PC-9 (cell line): ENCODE measurements around the gene C16orf95. TPM values are rescaled to one million over a fixed set of nuclear protein-coding genes. Genes with fewer than 3 reads are reported as not detected.

Experiments
- BruUV-seq: library from RNA; stranded (reverse); fragments of 400-500 nt; replicated peaks from 2 replicates; lab custom pipeline; 2021; lab: Mats Ljungman, UMichigan
- CTCF ChIA-PET: fragments of 300-600 bp; sonication (Branson Sonifier 250); formaldehyde crosslinking; loops from one replicate; lab custom pipeline; 2022; ENCODE audit warnings: antibody characterized with exemption; lab: Charles Lee
- POLR2A ChIA-PET: fragments of 300-600 bp; sonication (Branson Sonifier 250); formaldehyde crosslinking; loops from one replicate; lab custom pipeline; 2022; ENCODE audit warnings: antibody characterized with exemption; ENCODE audit not compliant: unreplicated experiment; lab: Charles Lee
- DNase-seq, 2 experiments: peaks; one replicate each; pipeline versions ENCODE4 v3.0.0 to v3.0.0-alpha.2; 2015 to 2022; ENCODE audit warnings: mixed read lengths in 1 of 2
- H2AFZ ChIP-seq: fragments of 200-600 bp; sonication (generic); 2 replicates; pipeline ENCODE4 v1.8.1; 2017; ENCODE audit warnings: antibody characterized with exemption
- H3F3A ChIP-seq: fragments of 200-600 bp; sonication (generic); 2 replicates; pipeline ENCODE4 v1.8.1; 2017; ENCODE audit warnings: antibody characterized with exemption, mild to moderate bottlenecking, low read depth; ENCODE audit not compliant: insufficient read depth
- H3K27ac ChIP-seq: fragments of 200-600 bp; sonication (generic); 2 replicates; pipeline ENCODE4 v1.6.1; 2016; ENCODE audit warnings: mixed run types
- H3K27me3 ChIP-seq: fragments of 200-600 bp; sonication (generic); 2 replicates; pipeline ENCODE4 v1.6.1; 2016; ENCODE audit warnings: low read depth, mixed run types; ENCODE audit not compliant: insufficient read depth
- H3K36me3 ChIP-seq: fragments of 200-600 bp; sonication (generic); 2 replicates; pipeline ENCODE4 v1.6.1; 2016; ENCODE audit warnings: low read depth, mixed run types
- H3K4me1 ChIP-seq: fragments of 200-600 bp; sonication (generic); replicated peaks from 2 replicates; pipeline ENCODE4 v1.6.1; 2016; ENCODE audit warnings: mixed run types; ENCODE audit not compliant: insufficient read depth
- H3K4me2 ChIP-seq: fragments of 200-600 bp; sonication (generic); 2 replicates; pipeline ENCODE4 v1.6.1; 2017; ENCODE audit warnings: mixed run types
- H3K4me3 ChIP-seq: fragments of 200-600 bp; sonication (generic); 2 replicates; pipeline ENCODE4 v1.6.1; 2016; ENCODE audit warnings: mixed run types
- H3K79me2 ChIP-seq: fragments of 200-600 bp; sonication (generic); 2 replicates; pipeline ENCODE4 v1.6.1; 2017; ENCODE audit warnings: low read depth, mixed run types
- H3K9me2 ChIP-seq: fragments of 200-600 bp; sonication (generic); 2 replicates; pipeline ENCODE4 v1.8.1; 2017; ENCODE audit warnings: mild to moderate bottlenecking; ENCODE audit not compliant: insufficient read depth
- H3K9me3 ChIP-seq: fragments of 200-600 bp; sonication (generic); 2 replicates; pipeline ENCODE4 v1.8.1; 2016; ENCODE audit warnings: low read depth; ENCODE audit not compliant: insufficient read depth
- H4K20me1 ChIP-seq: fragments of 200-600 bp; sonication (generic); 2 replicates; pipeline ENCODE4 v1.8.1; 2017; ENCODE audit not compliant: insufficient read depth
- CTCF ChIP-seq: fragments of 200-600 bp; sonication (generic); conservative IDR thresholded peaks from 2 replicates; pipeline ENCODE4 v1.6.1; 2017; ENCODE audit warnings: mixed run types, antibody characterized with exemption, mild to moderate bottlenecking, moderate library complexity
- EZH2 ChIP-seq: fragments of 200-600 bp; sonication (generic); IDR thresholded peaks from 2 replicates; pipeline ENCODE4 v1.8.0; 2017; ENCODE audit warnings: antibody characterized with exemption, low read depth
- intact Hi-C: fragments of 100-400 bp; cut with micrococcal nuclease; formaldehyde crosslinking; loops from one replicate; pipeline ENCODE4 v1.10.0; 2022; ENCODE audit not compliant: unreplicated experiment
- total RNA-seq: library from RNA; stranded (reverse); gene quantifications from 2 replicates; pipeline ENCODE4 v1.2.3, GENCODE V29; 2021

C16orf95 gene
- total RNA-seq, 1 experiment from 2014 or later, result 7.5 TPM

GRCh38 chr16:87347932-87348615, 30.9 kb upstream of the C16orf95 start:
- Histone ChIP-seq H3K27me3 (no peaks in the 10 kb centered on the region), H3K36me3 (no peaks in the 10 kb centered on the region), H4K20me1 (no peaks in the 10 kb centered on the region; the same call in none of the 2 replicates), H3K4me3 (no peak overlapping the region), H3K4me2 (no peak overlapping the region), H3K9me3 (no peaks in the 10 kb centered on the region), H3K4me1 (no peaks in the 10 kb centered on the region), H3K79me2 (no peaks in the 10 kb centered on the region), H3K27ac (no peak overlapping the region), H3K9me2 (no peaks in the 10 kb centered on the region), H2AFZ (no peak overlapping the region), H3F3A (no peaks in the 10 kb centered on the region)
- BruUV-seq, result no TSS peak
- DNase-seq, result no peak
- intact Hi-C loops, result no loop called here
- POLR2A ChIA-PET, result no interaction called here
- no peak for TF ChIP-seq CTCF
- no peak for TF ChIP-seq EZH2
- CTCF ChIA-PET, result no interaction called here

DNA sequence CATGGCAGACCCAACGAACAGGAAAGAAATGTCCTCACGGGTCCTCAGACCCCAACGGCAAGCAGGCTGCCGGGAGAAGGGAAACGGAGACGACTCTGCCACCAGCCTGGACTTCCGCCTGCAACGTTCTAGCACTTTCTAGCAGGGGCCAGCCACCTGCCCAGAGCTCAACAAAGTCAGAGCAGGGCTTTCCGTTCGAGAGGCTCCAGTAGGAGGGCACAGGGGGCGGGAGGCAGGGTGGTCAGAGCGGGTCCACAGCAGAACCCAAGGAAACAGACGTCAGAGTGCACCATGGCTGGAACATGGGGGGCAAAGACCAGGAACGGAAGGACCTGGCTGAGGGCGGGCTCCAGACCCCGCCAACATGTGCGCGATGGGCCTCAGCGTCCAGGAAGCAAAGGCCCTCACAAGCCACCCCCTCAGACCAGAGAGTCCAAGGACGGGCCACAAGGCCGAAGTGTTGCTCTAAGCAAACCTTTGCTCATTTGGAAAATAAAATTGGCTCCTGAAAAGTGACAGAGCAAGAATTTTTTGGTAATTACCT, 29.4 kb upstream of the C16orf95 start:
- H2AFZ ChIP-seq, result no peak overlapping the region
- H3K36me3 ChIP-seq, result no peaks in the 10 kb centered on the region
- TF ChIP-seq EZH2 (no peak), CTCF (no peak)
- no peaks in the 10 kb centered on the region for H3F3A ChIP-seq
- H3K4me1 ChIP-seq, result no peaks in the 10 kb centered on the region
- H3K9me3 ChIP-seq, result no peaks in the 10 kb centered on the region
- H4K20me1 ChIP-seq, result peaks cover 3% of the 10 kb centered on the region
- no peaks in the 10 kb centered on the region for H3K27me3 ChIP-seq
- H3K27ac ChIP-seq, result no peak overlapping the region
- DNase-seq, result no peak
- intact Hi-C loops, result no loop called here
- H3K79me2 ChIP-seq, result no peaks in the 10 kb centered on the region
- H3K4me3 ChIP-seq, result no peak overlapping the region
- no peak overlapping the region for H3K4me2 ChIP-seq
- BruUV-seq, result no TSS peak
- H3K9me2 ChIP-seq, result no peaks in the 10 kb centered on the region
- POLR2A ChIA-PET, result no interaction called here
- CTCF ChIA-PET, result no interaction called here

DNA sequence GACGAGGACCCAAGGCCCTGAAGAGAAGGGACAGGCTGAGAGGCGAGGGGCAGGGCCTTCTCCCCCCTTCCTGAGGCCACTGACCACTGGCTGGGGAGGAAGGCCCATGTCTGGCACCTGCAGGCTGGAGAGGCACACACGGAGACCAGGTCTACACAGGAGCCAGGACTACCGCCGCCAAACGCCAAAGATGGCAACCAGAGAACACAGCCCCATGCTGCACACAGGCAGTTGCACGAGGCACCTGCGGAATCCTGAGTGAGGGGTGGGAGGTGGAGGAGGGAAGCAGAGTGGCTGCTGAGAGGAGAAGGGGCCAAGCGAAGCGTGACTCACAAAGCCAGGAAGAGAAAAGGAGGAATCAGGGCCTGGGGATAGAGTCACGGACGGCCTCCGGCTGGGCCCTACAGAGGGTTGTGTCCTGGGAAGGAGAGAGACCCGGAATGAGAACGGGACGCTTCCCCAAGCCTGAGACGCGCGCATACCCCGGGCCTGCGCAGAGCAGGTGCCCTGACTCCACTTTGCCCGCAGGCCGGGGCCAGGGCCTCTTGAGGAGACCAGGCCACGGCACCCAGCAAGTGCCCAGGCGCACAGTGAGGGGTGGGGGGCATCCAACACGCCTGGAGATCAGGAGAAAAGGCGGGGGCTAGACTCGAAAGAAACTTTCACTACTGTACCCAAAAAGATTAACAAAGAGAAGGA, 28.7 kb upstream of the C16orf95 start:
- ChIA-PET POLR2A (no interaction called here), CTCF (no interaction called here)
- Histone ChIP-seq H3K4me1 (no peaks in the 10 kb centered on the region), H2AFZ (no peak overlapping the region), H4K20me1 (peaks cover 3% of the 10 kb centered on the region), H3K27ac (no peak overlapping the region), H3K4me3 (no peak overlapping the region), H3K36me3 (no peaks in the 10 kb centered on the region), H3F3A (no peaks in the 10 kb centered on the region), H3K9me2 (no peaks in the 10 kb centered on the region), H3K27me3 (no peaks in the 10 kb centered on the region), H3K79me2 (no peaks in the 10 kb centered on the region), H3K9me3 (no peaks in the 10 kb centered on the region), H3K4me2 (no peak overlapping the region)
- no TSS peak for BruUV-seq
- no peak for TF ChIP-seq EZH2
- DNase-seq, result no peak
- intact Hi-C loops, result no loop called here
